ENCODE measurements around the gene TRIM17.

TRIM17 gene

DNA sequence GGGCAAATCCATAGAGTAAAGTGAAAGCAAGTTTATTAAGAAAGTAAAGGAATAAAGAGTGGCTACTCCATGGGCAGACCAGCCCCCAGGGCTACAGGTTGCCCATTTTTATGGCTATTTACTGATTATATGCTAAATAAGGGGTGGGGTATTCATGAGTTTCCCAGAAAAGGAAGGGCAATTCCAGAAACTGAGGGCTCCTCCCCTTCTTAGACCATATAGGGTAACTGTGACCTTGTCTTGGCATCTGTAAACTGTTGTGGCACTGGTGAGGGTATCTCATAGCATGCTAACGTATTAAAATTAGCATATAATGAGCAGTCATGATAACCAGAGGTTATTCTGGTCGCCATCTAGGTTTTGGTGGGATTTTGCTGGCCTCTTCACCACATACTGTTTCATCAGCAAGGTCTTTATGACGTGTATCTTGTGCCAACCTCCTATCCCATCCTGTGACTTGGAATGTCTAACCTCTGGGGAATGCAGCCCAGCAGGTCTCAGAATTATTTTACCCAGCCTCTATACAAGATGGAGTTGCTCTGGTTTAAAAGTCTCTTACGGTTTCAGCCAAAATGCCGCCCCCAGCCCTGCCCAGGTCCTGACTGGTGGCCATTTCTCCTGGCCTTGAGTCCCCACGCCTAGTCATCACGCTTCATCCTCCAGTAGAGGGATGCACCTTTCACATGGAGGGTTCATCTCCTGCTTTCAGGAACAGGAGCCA, 982 bp upstream of the TRIM17 start:
- DNase-seq (ENCODE audit: low spot score): no peak

DNA sequence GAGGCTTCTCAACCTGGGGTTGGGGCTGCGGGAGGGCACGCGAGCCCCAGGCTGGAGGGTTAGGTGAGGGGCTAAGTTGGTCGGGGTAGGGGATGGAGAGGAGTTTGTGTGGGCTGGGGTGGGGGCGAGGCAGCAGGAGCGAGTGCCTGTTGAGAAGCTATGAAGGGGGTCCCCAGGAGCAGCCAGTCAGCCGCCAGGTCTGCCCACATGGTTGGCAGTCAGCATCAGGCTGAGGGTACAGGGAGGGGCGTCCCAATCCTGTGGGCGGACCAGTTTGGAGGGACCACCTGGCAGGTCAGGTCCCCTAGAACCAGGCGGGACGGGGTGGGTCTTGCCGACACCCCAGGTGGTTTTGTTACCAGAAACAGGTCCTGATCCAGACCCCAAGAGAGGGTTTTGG, 400 bp upstream of the TRIM17 start:
- DNase-seq (ENCODE audit: low spot score): no peak

DNA sequence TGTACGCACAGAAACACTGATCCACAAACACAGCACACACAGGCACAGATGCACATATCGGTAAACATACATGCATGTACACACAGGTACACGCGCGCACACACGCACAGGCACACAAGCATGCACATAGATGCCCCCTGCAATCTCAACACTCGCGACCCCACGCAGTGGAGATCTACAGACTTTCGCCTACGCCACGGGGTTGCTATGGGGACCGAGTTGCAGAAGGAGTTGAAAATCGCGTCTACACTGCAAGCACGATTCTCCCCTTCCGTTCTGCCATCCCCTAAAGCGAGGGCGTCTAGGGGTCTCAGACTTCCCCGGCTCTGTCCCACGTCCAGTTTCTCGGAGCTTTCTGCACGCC, 826 bp downstream of the TRIM17 start:
- DNase-seq (ENCODE audit: low spot score): no peak

DNA sequence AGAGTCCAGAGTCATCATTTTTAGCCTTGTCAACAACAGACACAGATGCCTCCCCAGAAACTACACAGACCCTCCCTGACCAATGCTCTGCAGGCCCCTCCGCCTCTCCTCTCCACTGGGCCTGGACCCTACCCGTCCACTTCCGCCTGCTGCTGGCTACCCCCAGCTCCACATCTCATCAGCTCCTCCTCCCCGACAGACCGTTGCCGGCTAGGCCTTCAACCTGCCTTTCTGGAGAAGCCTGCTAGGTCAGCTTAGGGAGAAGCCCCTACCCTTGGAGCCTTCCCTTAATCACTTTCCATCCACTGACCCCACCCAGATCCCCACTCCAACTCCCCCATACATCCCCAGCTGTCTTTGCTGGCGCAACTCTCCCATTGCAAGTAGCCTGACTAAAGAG, 1.4 kb downstream of the TRIM17 start:
- DNase-seq (ENCODE audit: low spot score): no peak

DNA sequence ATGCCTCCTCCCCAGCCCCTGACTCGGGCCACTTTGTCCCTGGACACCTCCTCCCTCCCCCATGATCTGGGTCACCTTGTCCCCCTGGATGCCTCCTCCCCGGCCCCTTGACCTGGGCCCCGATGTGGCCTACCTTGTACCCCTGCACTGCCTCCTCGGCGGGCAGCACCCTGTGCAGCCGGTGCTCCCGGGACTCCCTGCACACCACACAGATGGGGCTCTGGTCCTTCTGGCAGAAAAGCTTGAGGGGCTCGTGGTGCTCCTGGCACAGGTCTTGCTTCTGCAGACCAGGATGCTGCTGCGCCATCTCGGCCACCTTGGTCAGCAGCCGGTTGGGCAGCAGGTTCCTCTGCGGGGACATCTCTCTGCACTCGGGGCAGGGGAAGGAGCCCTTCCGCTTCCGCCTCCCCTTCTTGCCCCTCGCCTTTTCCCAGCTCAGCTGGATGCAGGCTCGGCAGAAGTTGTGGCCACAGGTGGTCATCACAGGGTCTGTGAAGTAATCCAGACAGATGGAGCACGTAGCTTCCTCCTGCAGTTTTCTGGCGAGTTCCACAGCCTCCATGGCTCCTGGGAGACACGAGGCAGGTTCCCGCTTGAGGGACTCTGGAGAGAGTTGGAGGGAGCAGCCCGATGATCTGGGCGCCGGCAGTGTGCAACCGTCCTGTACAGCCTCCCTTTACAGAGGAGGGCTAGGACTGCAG, 2.0 kb downstream of the TRIM17 start:
- no peak for DNase-seq (ENCODE audit: low spot score)

DNA sequence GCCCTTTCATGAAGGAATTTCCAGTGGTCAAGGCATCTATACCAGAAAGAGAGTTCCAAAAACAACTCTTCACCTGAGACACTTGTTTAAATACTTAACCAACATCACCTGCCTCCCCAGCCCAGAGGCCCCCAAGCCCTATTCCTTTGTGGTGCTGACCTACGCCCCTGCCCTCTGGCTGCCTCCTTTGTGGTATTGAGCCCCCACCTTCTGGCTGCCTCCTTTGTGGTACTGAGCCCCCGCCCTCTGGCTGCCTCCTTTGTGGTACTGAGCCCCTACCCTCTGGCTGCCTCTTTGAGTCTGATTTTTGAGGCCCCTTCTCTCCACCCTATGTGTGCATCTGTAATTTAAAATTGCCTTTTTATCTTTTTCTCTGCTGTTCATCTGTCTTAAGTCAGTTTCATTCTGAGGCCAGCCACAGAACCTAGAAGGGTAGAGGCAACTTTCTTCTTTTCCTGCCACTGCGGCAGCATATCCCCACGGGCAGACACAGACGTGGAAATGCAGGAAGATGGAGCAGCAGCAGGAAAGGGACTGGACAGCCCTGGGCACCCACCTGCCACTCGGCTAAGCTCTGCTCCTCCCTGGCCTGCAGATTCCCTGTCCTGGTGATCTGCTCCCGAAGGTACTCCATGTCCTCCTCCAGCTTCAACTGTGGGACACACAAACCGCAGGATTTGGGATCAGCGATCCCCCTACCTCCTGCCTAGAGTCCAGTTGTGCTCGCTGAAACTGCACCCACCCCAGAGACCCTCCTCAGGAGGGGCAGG, 3.2 kb downstream of the TRIM17 start:
- no peak for DNase-seq (ENCODE audit: low spot score)

DNA sequence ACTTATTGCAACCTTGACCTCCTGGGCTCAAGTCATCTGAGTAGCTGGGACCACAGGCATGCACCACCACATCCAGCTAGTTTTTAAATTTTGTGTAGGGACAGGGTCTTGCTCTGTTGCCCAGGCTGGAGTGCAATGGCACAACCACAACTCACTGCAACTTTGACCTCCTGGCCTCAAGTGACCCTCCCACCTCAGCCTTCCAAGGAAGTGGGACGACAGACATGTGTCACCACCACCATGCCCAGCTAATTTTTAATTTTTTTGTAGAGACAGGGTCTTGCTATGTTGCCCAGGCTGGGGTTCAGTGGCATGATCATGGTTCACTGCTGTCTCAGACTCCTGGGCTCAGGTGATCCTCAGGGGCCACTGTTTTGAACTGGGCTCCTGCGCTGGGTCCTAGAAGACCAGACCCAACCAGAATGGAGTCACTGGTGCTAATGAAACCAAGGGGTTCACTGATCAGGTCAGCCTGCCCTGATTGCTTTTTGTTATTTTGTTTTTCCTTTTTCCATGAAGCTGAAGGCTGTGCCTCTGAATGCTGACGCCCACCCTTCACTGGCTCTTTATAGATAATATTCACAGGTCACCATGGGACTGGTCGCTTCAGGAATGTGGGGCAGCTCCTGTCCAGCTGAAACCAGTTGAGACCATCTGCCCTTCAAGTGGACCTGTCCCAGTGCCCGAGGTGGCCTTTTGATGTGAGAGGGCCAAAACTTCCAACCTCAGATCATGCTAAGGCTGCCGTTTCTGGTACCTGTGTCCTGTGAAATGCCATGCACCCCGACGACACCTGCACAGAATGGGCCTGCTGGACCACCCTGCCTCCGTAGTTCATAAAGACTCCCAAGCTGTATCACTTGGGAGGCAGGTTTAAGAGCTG, 4.9 kb downstream of the TRIM17 start:
- DNase-seq (ENCODE audit: low spot score): no peak

DNA sequence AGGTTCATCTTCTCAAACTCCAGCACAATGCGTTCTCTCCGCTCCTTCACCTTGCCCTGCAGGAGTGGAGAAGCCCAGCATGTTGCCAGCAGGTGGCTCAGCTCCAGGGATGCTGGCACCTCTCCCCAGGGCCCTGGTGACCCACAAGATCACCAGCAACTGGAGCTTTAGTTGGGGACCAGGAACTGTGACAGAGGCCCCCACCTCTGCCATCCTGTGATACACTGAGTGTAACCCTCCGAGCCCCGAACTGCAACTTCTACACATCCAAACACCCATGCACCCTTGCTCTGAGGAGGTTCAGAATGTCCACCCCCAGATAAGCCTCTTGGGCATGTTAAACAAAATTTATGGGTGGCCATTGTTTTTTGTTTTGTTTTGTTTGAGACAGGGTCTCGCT, 5.5 kb downstream of the TRIM17 start:
- DNase-seq (ENCODE audit: low spot score): no peak

DNA sequence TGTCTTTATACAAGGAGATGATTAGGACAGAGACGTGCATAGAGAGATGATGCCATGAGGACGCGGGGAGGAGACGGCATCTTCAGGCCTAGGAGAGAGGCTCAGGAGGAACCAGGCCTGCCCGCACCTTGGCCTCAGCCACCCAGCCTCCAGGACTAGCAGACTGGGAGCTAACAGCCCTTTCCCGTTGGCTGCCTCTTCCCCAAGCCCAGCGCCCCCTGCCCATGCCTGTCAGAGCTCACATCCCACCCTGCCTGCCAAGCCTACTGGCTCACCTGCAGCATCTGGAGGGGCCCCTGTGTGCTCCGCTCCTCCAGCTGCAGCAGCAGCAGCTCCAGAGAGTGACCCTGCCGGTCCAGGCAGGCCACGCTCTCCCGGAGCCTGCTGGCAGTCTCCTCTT, 6.0 kb downstream of the TRIM17 start:
- no peak for DNase-seq (ENCODE audit: low spot score)

DNA sequence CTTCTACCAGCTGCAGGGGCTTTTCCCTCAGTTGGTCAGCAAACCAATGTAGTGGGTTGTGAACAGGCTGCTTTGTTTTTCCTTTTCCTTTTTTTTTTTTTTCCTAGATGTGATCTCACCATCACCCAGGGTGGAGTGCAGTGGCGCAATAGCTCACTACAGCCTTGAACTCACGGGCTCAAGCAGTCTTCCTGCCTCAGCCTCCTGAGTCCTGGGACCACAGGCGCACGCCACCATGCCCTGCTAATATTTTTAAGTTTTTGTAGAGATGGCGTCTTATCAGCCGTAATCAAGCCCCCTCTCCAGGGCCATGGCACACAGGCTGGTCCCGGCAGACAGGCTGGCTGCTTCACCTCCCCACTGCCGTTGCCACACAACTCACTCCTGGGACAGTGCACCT, 6.6 kb downstream of the TRIM17 start:
- DNase-seq (ENCODE audit: low spot score): no peak

DNA sequence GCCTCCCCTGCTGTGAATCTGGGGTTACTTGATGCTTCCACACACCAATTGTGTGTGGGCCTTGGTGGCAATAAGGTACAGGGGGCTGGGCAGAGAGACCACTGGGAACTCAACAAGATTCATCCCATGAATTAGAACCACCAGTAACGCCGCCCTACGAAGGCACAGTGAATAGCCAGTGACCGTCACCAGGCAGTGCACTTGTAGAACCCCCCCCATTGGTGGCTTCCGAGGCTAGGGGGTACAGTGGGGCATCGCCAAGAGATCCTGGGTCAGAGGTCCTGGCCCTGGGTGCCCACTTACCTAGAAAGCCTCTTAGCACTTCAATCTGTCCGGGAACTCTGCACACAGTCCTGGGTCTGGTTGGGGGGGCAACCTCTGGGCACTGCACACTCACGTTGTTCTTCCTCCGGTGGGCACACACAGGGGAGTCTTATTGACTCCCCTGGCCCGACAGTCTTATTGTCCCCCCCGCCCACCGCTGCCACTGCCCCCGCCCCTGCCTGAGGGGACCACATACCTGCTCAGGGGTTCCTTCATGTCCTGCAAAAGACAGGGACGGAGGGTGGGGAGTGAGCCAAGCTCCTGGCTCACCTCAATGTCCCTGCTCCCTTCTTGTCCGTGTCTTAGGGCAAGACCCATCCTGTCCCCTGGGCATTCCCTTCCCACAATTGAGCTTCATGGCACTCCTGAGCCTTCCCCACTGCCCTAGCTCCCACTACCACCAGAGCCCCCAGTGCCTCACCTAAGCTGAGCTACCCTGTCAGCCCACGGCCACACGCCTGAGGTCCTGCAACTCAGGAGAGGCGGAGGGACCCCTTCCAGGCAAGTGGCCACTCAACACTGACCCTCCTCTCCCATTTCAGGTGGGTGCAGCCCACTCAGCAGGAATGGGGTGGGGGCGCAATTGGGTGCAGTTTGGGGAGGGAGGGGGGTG, 7.5 kb downstream of the TRIM17 start:
- DNase-seq (ENCODE audit: low spot score): no peak

DNA sequence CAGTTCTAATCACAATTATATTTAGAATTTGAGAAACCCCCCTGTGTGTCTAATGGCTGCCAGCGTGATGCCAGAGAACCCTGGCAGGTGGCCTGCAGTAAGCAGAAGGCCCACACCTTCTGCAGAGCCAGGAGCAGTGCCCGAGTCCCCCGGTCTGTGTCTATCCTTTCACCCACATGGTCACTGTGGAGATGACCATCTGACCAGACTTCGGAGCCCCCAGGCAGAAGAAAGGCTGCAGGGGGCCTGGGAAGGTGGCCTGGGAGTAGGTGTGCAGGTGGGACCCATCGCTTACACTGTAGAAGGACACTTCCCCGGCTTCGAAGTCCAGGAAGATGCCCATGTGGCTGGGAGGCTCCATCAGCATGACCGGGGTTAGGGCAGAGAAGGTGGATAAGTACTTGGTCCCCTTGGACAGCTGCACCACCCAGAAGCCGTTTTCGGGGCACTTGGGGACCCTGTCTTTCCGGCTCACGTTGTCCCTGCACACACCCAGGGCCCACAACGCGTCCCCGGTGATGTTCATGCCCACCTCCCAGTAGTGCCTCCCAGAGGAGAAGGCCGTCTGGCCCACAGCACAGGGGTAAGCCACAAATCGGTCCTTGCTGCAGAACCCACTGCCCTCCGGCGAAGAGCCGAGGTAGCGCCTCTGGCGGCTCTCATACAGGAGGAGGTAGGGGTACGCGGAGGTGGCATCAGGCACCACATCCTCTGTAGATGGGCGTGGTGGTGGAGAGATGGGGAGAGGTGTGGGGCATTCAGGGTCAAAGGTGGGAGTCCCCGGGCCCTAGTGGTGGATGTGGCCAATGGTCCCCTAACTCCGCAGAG, 8.4 kb downstream of the TRIM17 start:
- DNase-seq (ENCODE audit: low spot score): no peak

DNA sequence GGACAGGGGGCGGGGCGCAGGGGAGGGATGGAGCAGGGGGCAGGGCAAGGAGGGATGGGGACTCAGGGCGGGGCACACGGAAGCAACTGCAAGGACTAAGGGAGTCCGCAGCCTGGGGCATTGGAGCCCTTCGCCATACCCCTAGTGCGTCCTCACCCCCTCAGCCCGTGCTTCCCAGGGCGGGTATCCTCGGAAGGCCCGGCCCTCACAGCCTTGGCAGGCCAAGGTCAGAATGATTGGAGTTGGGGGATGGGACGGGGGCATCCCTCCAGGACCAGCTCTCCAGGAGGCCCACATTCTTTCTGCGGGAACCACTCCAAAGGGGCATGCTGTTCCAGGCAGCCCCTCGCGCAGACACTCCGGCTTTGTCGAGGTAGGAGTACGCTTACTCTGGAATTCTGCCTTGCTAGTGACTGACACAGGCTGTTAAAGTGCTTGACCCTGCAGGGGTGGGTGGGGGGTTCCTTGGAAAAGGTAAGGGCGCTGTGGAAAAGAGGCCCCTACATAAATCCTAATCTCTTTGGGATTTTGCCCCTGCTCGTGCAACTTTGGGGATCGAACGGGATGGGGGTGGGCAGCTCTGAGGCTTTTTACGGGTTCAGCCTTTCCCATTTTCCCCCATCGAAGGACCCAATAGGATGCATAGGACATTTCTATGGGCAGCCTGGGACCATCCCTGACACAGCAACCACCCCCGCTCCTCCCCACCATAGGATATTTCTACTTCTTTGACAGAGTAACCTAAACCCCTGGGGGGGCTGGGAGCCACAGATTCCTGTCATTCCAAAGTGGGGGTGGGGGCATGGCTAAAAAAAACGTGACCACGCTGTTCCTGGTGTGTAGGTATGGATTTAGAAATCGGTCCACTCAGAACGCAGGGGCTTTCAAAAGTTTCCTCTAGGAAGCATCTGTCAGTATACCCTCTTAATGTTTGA, 9.3 kb downstream of the TRIM17 start:
- DNase-seq (ENCODE audit: low spot score): no peak

DNA sequence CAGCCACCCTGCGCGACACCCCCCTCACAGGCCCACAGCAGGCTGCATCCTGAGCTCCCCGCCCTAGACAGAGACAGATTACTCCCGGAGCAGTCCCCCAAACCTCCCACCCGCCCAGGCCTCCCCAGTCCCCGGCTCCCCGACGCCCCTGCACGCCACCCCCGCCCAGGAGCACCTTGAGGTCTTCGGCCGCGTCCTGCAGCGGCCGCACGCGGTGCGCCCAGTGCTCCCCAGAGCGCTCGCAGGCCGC, 10.8 kb downstream of the TRIM17 start:
- DNase-seq (ENCODE audit: low spot score): no peak

DNA sequence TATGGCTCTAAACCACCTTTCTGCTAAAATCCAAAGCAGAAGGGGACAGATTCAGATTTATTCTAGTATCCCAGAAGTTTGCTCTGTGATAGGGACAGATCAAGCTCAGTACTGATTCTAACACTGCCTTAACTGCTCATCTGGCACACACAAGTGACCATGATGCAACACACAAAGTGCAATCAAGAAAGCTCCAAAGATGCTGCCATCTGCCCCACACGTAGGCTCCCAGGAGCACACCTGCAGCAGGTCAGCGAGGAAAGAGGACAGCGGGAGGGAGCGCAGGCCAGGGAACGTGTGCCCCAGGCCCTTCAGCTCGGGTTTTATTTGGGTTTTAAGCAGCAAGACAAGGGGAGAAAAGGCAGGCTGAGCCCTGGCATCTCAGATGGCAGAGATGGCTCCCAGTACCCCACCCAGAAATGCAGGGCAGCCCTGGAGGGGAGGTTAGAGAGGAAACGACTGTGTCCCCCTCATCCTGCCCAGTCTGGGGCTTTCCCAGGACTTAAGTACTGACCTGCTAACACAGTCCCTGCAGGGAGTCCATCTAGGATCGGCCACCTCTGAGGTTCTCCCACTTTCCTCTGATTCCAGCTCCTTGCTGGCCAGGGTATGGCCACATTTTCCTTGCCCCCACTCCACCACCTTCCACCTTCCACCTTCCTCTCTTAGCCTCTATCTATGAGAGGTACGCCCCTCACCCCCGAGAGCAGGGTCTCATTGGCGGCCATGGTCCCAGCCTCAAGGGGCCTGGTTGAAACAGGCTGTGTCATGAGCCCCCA, 11.3 kb downstream of the TRIM17 start:
- no peak for DNase-seq (ENCODE audit: low spot score)

DNA sequence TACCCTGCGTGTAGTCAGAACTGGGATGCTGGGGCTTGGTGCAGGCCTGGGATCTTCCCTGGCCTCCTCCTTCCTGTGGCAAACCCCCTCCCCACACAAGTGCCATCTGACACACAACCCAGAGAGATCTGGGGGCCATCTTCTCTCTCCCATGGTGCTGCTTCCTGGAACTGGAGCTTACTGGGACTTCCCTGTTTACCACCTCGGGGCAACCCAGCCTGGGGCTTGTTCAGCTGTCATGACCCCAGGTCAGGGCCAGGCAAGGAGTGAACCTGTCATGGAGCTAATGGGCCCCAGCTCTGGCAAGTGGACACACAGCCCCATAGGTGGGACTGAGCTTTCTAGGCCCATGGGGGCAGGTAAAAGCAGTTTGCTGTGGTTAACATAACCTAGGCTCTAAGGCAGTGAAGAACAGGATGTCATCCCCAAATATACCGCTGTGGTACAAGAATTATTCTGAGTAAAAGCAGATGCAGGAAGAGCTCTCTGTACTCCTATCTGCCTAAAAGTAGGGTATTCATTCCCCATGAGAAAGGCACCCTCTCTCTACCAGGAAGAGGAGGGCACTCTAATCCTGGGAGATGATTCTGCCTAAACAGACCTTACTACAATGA, 12.4 kb downstream of the TRIM17 start:
- DNase-seq (ENCODE audit: low spot score): no peak

DNA sequence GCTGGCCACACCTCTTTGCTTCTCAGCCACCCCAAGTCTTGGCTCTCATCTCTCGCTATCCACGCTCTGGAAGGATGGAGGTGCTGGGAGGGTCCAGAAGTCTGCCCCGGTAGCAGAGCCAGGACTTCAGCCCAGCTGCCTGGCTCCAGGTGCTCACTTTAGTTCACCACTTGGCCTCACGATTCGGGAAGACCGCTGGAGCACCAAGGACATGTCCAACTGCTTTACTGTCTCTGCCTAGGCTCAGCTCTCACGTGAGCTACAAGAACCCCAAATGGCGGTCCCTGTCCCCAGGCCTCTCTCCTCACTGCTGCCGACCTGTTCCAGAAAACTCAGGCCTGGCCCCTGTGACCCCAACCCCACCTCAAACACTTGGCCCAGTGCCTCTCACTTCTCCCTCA, 13.4 kb downstream of the TRIM17 start:
- no peak for DNase-seq (ENCODE audit: low spot score)

DNA sequence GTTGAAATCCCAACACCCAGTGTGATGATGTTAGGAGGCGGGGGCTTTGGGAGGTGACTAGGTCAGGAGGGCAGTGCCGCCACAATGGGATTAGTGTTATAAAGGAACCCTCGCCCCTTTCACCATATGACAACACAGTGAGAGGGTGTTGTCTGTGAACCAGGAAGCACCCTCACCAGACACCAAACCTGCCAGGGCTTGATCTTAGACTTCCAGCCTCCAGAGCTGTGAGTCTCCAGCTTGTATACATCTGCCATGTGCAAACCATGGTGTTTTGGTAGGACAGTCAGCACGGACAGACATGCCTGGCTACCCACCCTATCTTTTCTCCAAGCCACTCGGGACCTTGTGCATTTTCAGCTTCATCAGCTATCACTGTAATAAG, 14.0 kb downstream of the TRIM17 start:
- no peak for DNase-seq (ENCODE audit: low spot score)

Measured in globus pallidus (tissue), 1 donor.